Breast epithelium (tissue), 4 donors: ENCODE measurements around the gene CAPN2. TPM values are rescaled to one million over a fixed set of nuclear protein-coding genes. Genes with fewer than 3 reads are reported as not detected.
A peak's percentile ranks its signal among the peaks of the same experiment; 100 is the strongest.
"Not testable (repeated sequence)": the region's sequence is repeated elsewhere in the genome, so short reads cannot be mapped to it uniquely, and the experiment has no call there.

Experiments
- DNase-seq, 2 donors: peaks; one replicate each; pipeline ENCODE4 v3.0.0-alpha.2; 2019; ENCODE audit warnings: low spot score in 2 of 2
- H3K27ac ChIP-seq, 2 donors: fragments of 200-600 bp; sonication (generic) in 1 of 2; one replicate each; pipeline ENCODE4 v1.5.1; 2016 to 2019; ENCODE audit warnings: mild to moderate bottlenecking in 1 of 2
- H3K27me3 ChIP-seq, 2 donors: fragments of 200-600 bp; sonication (generic) in 1 of 2; one replicate each; pipeline versions ENCODE4 v1.5.1 to v1.6.0; 2017 to 2019; ENCODE audit warnings: control low read depth in 1 of 2, mild to moderate bottlenecking in 1 of 2
- H3K36me3 ChIP-seq: fragments of 200-600 bp; one replicate; pipeline ENCODE4 v1.5.1; 2019
- H3K4me1 ChIP-seq, 2 donors: fragments of 200-600 bp; sonication (generic); one replicate each; pipeline ENCODE4 v1.5.1; 2016 to 2019; ENCODE audit warnings: control low read depth in 1 of 2
- H3K4me3 ChIP-seq, 3 donors: fragments of 200-600 bp; sonication (generic); 1 replicate in 2 of 3; 2 replicates in 1 of 3; pipeline ENCODE4 v1.5.1; 2016 to 2019; ENCODE audit warnings: mild to moderate bottlenecking in 3 of 3, moderate library complexity in 2 of 3
- H3K9me3 ChIP-seq, 2 donors: fragments of 200-600 bp; sonication (generic) in 1 of 2; one replicate each; pipeline ENCODE4 v1.5.1; 2016 to 2019; ENCODE audit warnings: control low read depth in 1 of 2
- POLR2A ChIP-seq: fragments of 450-650 bp; IDR thresholded peaks from one replicate; pipeline ENCODE4 v1.6.1; 2016; ENCODE audit warnings: antibody characterized with exemption, mild to moderate bottlenecking, moderate library complexity
- POLR2AphosphoS5 ChIP-seq, 3 donors: sonication (generic); formaldehyde crosslinking; IDR thresholded peaks; one replicate each; pipeline ENCODE4 v1.6.1; 2017; ENCODE audit warnings: antibody characterized with exemption in 3 of 3
- intact Hi-C: fragments of 100-400 bp; cut with DNase I; formaldehyde crosslinking; loops from one replicate; pipeline ENCODE4 v1.15.1; 2023; ENCODE audit warnings: low total_unique reads
- total RNA-seq, 3 donors: library from RNA; depleted of rRNA; stranded (reverse); fragments of >200 nt; gene quantifications; one replicate each; pipeline ENCODE4 v1.1.0, GENCODE V29; 2016
- TF ChIP-seq, protein P1 (sequence below), 3 donors: fragments of 450-650 bp; IDR thresholded peaks; one replicate each; pipeline ENCODE4 v1.5.1; 2016 to 2017; ENCODE audit warnings: antibody characterized with exemption in 3 of 3, mild to moderate bottlenecking in 3 of 3, moderate library complexity in 3 of 3

The CAPN2 gene
- total RNA-seq, 3 donors from 2014 or later, result 162 to 192 (median 164) TPM

DNA sequence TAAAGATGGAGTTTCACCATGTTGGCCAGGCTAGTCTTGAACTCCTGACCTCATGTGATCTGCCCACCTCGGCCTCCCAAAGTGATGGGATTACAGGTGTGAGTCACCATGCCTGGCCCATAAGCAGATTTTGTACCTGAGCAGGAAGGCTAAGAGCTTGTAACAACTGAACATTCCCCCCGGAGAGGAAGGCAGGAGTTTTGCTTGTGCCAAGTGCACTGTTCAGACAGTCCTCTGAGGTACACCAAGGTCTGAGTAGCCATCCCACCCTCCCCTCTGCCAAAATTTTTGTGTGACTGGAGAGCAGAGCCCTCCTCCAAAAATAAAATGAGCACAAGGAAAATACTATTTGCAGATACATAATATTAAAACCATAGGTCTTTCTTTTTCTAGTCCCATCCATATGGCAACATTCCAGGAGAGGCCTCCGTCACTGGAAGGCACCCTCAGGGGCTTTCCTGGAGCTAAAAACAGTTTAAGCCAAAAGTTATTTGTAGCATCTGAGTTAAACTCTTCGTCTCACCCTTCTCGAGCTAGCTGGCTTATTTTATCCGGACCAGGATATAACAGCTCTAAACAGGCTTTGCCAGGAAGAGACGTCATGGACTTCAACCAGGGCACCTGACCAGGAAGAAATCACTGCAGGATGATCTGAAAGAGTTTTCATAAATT is 27.2 kb downstream of the CAPN2 start:
- TF ChIP-seq, protein P1, sequence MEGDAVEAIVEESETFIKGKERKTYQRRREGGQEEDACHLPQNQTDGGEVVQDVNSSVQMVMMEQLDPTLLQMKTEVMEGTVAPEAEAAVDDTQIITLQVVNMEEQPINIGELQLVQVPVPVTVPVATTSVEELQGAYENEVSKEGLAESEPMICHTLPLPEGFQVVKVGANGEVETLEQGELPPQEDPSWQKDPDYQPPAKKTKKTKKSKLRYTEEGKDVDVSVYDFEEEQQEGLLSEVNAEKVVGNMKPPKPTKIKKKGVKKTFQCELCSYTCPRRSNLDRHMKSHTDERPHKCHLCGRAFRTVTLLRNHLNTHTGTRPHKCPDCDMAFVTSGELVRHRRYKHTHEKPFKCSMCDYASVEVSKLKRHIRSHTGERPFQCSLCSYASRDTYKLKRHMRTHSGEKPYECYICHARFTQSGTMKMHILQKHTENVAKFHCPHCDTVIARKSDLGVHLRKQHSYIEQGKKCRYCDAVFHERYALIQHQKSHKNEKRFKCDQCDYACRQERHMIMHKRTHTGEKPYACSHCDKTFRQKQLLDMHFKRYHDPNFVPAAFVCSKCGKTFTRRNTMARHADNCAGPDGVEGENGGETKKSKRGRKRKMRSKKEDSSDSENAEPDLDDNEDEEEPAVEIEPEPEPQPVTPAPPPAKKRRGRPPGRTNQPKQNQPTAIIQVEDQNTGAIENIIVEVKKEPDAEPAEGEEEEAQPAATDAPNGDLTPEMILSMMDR (IDR thresholded peaks at IDR 0.05), result no peak
- no peak for TF ChIP-seq POLR2A
- TF ChIP-seq POLR2AphosphoS5 (IDR thresholded peaks at IDR 0.05), result no peak
- no peaks in the 10 kb centered on the region for H3K36me3 ChIP-seq
- H3K27ac ChIP-seq, result peak overlapping the region; percentile 84 to 88
- H3K27me3 ChIP-seq, result no peaks in the 10 kb centered on the region
- intact Hi-C loops, result no loop called here
- H3K9me3 ChIP-seq, result no peaks in the 10 kb centered on the region
- no peaks in the 10 kb centered on the region for H3K4me1 ChIP-seq
- peak in 1 of 2 donors; percentile 52 for DNase-seq
- H3K4me3 ChIP-seq, result no peak overlapping the region

DNA sequence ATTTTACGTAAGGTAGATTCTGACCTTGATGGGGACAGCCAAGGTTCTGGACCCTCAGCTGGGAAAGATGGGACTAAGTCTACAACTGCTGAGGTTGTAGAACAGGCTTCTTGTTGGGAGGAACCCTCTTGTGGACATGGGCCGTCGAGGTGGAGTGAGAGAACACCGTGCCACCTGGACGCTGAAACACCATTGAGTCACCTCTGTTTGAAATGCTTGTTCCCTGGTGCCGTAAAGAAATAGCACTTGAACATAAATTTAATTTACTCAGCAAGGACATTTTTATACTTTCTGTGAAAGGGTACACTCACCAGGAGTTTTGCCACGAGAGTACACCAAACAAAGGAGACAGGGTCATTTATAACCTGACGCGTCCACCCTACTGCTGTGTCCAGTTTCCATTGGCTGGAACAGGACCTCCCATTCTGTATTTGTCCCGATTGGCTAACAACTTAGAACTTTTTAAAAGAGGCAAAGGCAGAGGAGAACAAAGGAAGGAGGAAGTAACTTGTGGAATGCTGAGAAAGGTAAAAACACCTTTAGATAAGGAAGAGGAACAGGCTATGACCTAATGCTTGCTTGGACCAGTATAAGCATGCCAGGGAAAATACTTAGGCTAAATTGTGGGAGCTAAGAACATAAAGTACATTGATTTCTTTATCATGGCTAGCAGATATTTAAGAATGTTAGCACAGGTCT is 27.8 kb downstream of the CAPN2 start:
- H3K27me3 ChIP-seq, DNase-seq, H3K4me1 ChIP-seq, H3K4me3 ChIP-seq, H3K9me3 ChIP-seq, intact Hi-C loops, H3K36me3 ChIP-seq: not testable (repeated sequence)
- peak overlapping the region; percentile 84 to 88 for H3K27ac ChIP-seq

GRCh38 chr1:223741861-223742260 is 29.5 kb downstream of the CAPN2 start:
- peak overlapping the region in 1 of 2 donors; percentile 88 for H3K27ac ChIP-seq
- no peaks in the 10 kb centered on the region for H3K27me3 ChIP-seq
- intact Hi-C loops, result no loop called here
- DNase-seq, result no peak
- TF ChIP-seq POLR2A, result no peak
- no peak for TF ChIP-seq POLR2AphosphoS5 (IDR thresholded peaks at IDR 0.05)
- TF ChIP-seq, protein P1 (IDR thresholded peaks at IDR 0.05), result no peak
- no peak overlapping the region for H3K4me3 ChIP-seq
- no peaks in the 10 kb centered on the region for H3K36me3 ChIP-seq
- H3K9me3 ChIP-seq, result no peaks in the 10 kb centered on the region
- no peaks in the 10 kb centered on the region for H3K4me1 ChIP-seq

- no peak for TF ChIP-seq POLR2A
- TF ChIP-seq, protein P1 (IDR thresholded peaks at IDR 0.05), result no peak
- intact Hi-C loops, result no loop called here
- H3K36me3 ChIP-seq, result no peaks in the 10 kb centered on the region
- no peaks in the 10 kb centered on the region for H3K4me1 ChIP-seq
- H3K9me3 ChIP-seq, result no peaks in the 10 kb centered on the region
- no peak for DNase-seq
- H3K27me3 ChIP-seq, result no peaks in the 10 kb centered on the region
- H3K27ac ChIP-seq, result no peak overlapping the region
- no peak overlapping the region for H3K4me3 ChIP-seq
Observed at GRCh38 chr1:223742856-223743517, 30.6 kb downstream of the CAPN2 start.

DNA sequence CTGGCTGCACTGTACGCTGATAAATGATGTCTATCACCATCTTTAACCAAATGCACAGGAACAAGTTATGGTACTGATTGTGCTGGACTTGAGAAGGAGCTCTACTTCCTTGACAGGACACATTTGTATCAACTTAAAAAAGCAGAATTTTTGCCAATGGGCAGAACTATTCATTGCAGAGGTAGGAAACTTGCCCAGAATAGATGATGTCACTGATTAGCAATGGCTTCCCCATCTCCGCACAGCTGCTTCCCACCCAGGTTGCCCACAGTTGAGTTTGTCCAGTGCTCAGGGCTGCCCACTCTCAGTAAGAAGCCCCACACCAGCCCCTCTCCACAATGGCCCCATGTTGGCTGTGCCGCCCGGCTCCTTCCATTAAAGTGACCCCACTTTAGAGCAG is 33.4 kb downstream of the CAPN2 start:
- Histone ChIP-seq H3K9me3 (no peaks in the 10 kb centered on the region), H3K27ac (no peak overlapping the region), H3K27me3 (no peaks in the 10 kb centered on the region), H3K36me3 (no peaks in the 10 kb centered on the region), H3K4me1 (no peaks in the 10 kb centered on the region), H3K4me3 (no peak overlapping the region)
- no peak for DNase-seq
- intact Hi-C loops, result loop anchor here (5.0 kb wide), 1 partner anchor 43 kb away; no protein-coding TSS in a partner anchor
- TF ChIP-seq POLR2A (no peak), POLR2AphosphoS5 (IDR thresholded peaks at IDR 0.05) (no peak)
- TF ChIP-seq, protein P1 (IDR thresholded peaks at IDR 0.05), result no peak
